H9 (cell line): Measurements from ENCODE around the gene RBX1. TPM values are rescaled to one million over a fixed set of nuclear protein-coding genes. Genes with fewer than 3 reads are reported as not detected.

Experiments
- DNase-seq: peaks from one replicate; pipeline ENCODE4 v3.0.0-alpha.2; 2017
- H2AFZ ChIP-seq: one replicate; pipeline ENCODE4 v1.6.1; 2013; ENCODE audit warnings: mild to moderate bottlenecking, low read length, control low read depth, moderate library complexity
- H2AK5ac ChIP-seq: 2 replicates; pipeline ENCODE4 v1.6.1; 2013; ENCODE audit warnings: low read length, control low read depth, mixed read lengths; ENCODE audit not compliant: insufficient read length
- H2BK120ac ChIP-seq: one replicate; pipeline ENCODE4 v1.6.1; 2013; ENCODE audit warnings: low read depth, mild to moderate bottlenecking, low read length, control low read depth, inconsistent platforms; ENCODE audit not compliant: poor library complexity, severe bottlenecking
- H2BK12ac ChIP-seq: 2 replicates; pipeline ENCODE4 v1.6.1; 2013; ENCODE audit warnings: low read length, control low read depth, mixed read lengths, low read depth; ENCODE audit not compliant: insufficient read length
- H2BK15ac ChIP-seq: 2 replicates; pipeline ENCODE4 v1.6.1; 2013; ENCODE audit warnings: low read depth, low read length, control low read depth
- H2BK20ac ChIP-seq: one replicate; pipeline ENCODE4 v1.6.1; 2013; ENCODE audit warnings: low read depth, mild to moderate bottlenecking, low read length, control low read depth, inconsistent platforms; ENCODE audit not compliant: poor library complexity, severe bottlenecking
- H2BK5ac ChIP-seq: 2 replicates; pipeline ENCODE4 v1.6.1; 2013; ENCODE audit warnings: low read length, control low read depth, mixed read lengths; ENCODE audit not compliant: insufficient read length
- H3K14ac ChIP-seq: 2 replicates; pipeline ENCODE4 v1.6.1; 2013; ENCODE audit warnings: low read length, control low read depth; ENCODE audit not compliant: insufficient read depth
- H3K18ac ChIP-seq: 2 replicates; pipeline ENCODE4 v1.6.1; 2013; ENCODE audit warnings: low read depth, mild to moderate bottlenecking, mixed read lengths, low read length, control low read depth; ENCODE audit not compliant: insufficient read length
- H3K23ac ChIP-seq: 2 replicates; pipeline ENCODE4 v1.6.1; 2013; ENCODE audit warnings: low read length, control low read depth, mixed read lengths, low read depth; ENCODE audit not compliant: insufficient read length
- H3K23me2 ChIP-seq: 2 replicates; pipeline ENCODE4 v1.6.1; 2013; ENCODE audit warnings: low read depth, mild to moderate bottlenecking, mixed read lengths, low read length, control low read depth; ENCODE audit not compliant: insufficient read length, poor library complexity, severe bottlenecking
- H3K27ac ChIP-seq: 2 replicates; pipeline ENCODE4 v1.5.1; 2013; ENCODE audit warnings: low read length, control low read depth, mixed read lengths, low read depth; ENCODE audit not compliant: insufficient read length
- H3K27me3 ChIP-seq: 2 replicates; pipeline ENCODE4 v1.6.1; 2013; ENCODE audit warnings: low read length, control low read depth, inconsistent platforms; ENCODE audit not compliant: insufficient read depth
- H3K4ac ChIP-seq: 2 replicates; pipeline ENCODE4 v1.6.1; 2013; ENCODE audit warnings: low read depth, mild to moderate bottlenecking, control low read depth, inconsistent platforms, low read length, moderate library complexity
- H3K4me1 ChIP-seq: 2 replicates; pipeline ENCODE4 v1.6.1; 2013; ENCODE audit warnings: low read length, control low read depth, inconsistent platforms; ENCODE audit not compliant: insufficient read depth
- H3K4me2 ChIP-seq: 2 replicates; pipeline ENCODE4 v1.6.1; 2013; ENCODE audit warnings: low read length, control low read depth, mixed read lengths; ENCODE audit not compliant: insufficient read length, insufficient read depth
- H3K56ac ChIP-seq: 2 replicates; pipeline ENCODE4 v1.6.1; 2013; ENCODE audit warnings: low read depth, mild to moderate bottlenecking, mixed read lengths, low read length, control low read depth; ENCODE audit not compliant: insufficient read length
- H3K79me1 ChIP-seq: 2 replicates; pipeline ENCODE4 v1.6.1; 2013; ENCODE audit warnings: low read depth, mild to moderate bottlenecking, moderate library complexity, low read length, control low read depth, inconsistent platforms; ENCODE audit not compliant: insufficient read depth, poor library complexity, severe bottlenecking
- H3K79me2 ChIP-seq: 2 replicates; pipeline ENCODE4 v1.6.1; 2013; ENCODE audit warnings: low read length, control low read depth, inconsistent platforms; ENCODE audit not compliant: insufficient read depth
- H3K9ac ChIP-seq: 2 replicates; pipeline ENCODE4 v1.6.1; 2013; ENCODE audit warnings: low read length, control low read depth, mixed read lengths; ENCODE audit not compliant: insufficient read length; ENCODE audit errors: extremely low read depth
- H3K9me3 ChIP-seq: one replicate; pipeline ENCODE4 v1.6.1; 2013; ENCODE audit warnings: low read depth, low read length, inconsistent platforms; ENCODE audit not compliant: control insufficient read depth
- H3T11ph ChIP-seq: one replicate; pipeline ENCODE4 v1.6.1; 2013; ENCODE audit warnings: mild to moderate bottlenecking, low read length, control low read depth, inconsistent platforms
- H4K20me1 ChIP-seq: one replicate; pipeline ENCODE4 v1.6.1; 2013; ENCODE audit not compliant: control insufficient read depth, insufficient read length, insufficient read depth
- H4K5ac ChIP-seq: 2 replicates; pipeline ENCODE4 v1.6.1; 2013; ENCODE audit warnings: low read depth, mild to moderate bottlenecking, mixed read lengths, low read length, control low read depth; ENCODE audit not compliant: insufficient read length
- H4K8ac ChIP-seq: replicated peaks from 2 replicates; pipeline ENCODE4 v1.6.1; 2013; ENCODE audit warnings: low read length, control low read depth, mixed read lengths, low read depth; ENCODE audit not compliant: insufficient read length
- H4K91ac ChIP-seq: 2 replicates; pipeline ENCODE4 v1.6.1; 2013; ENCODE audit warnings: low read depth, mild to moderate bottlenecking, moderate library complexity, mixed read lengths, low read length, control low read depth; ENCODE audit not compliant: insufficient read length
- H3K27ac Mint-ChIP-seq, 3 experiments: 2 replicates in 2 of 3; 3 replicates in 1 of 3; pipeline ENCODE4 v1.8.0; 2020 to 2021; ENCODE audit warnings: mixed read lengths in 3 of 3, mild to moderate bottlenecking in 1 of 3, moderate library complexity in 1 of 3
- H3K27me3 Mint-ChIP-seq: 2 replicates; pipeline ENCODE4 v1.8.0; 2021; ENCODE audit warnings: low read depth, mild to moderate bottlenecking, moderate library complexity, mixed read lengths
- H3K36me3 Mint-ChIP-seq, 3 experiments: 2 replicates in 2 of 3; 3 replicates in 1 of 3; pipeline ENCODE4 v1.8.0; 2020 to 2021; ENCODE audit warnings: low read depth in 3 of 3, mixed read lengths in 3 of 3; ENCODE audit not compliant: insufficient read depth in 1 of 3
- H3K4me1 Mint-ChIP-seq, 2 experiments: 2 replicates each; pipeline ENCODE4 v1.8.0; 2020; ENCODE audit warnings: mixed read lengths in 2 of 2
- H3K4me3 Mint-ChIP-seq, 2 experiments: 2 replicates in 1 of 2; 3 replicates in 1 of 2; pipeline ENCODE4 v1.8.0; 2020 to 2021; ENCODE audit warnings: mild to moderate bottlenecking in 2 of 2, mixed read lengths in 2 of 2, moderate library complexity in 1 of 2
- H3K9me3 Mint-ChIP-seq, 2 experiments: 2 replicates in 1 of 2; 3 replicates in 1 of 2; pipeline ENCODE4 v1.8.0; 2020; ENCODE audit warnings: mild to moderate bottlenecking in 2 of 2, mixed read lengths in 2 of 2, moderate library complexity in 1 of 2
- CTCF ChIP-seq: fragments of 200-600 bp; sonication (generic); conservative IDR thresholded peaks from 3 replicates; pipeline ENCODE4 v1.8.0; 2021; ENCODE audit warnings: antibody characterized with exemption, mild to moderate bottlenecking
- WGBS: extraction: QIAGEN DNeasy Blood & Tissue Kit; methylation state at CpG from one replicate; pipeline ENCODE4 v1.1.7; 2013; ENCODE audit warnings: missing lambda C conversion rate, low lambda C conversion rate, mixed read lengths; ENCODE audit not compliant: insufficient read length; ENCODE audit errors: extremely low coverage; 5-methylcytosine and 5-hydroxymethylcytosine counted together
- total RNA-seq: library from RNA; stranded (reverse); gene quantifications from 2 replicates; pipeline ENCODE4 v1.2.1, GENCODE V29; 2021

The RBX1 gene
- total RNA-seq, 1 experiment from 2014 or later, result 85.6 TPM

- H3K4ac ChIP-seq, result no peak overlapping the region
- H3K23ac ChIP-seq, result no peak overlapping the region
- H4K5ac ChIP-seq, result no peak overlapping the region
- H3K4me2 ChIP-seq, result no peak overlapping the region
- no peaks in the 10 kb centered on the region for H3K27me3 ChIP-seq
- no CpG with 5 or more reads among the region's 2 CpGs for WGBS
- H3K9ac ChIP-seq, result no peak overlapping the region
- H2BK120ac ChIP-seq, result no peak overlapping the region
- no peak overlapping the region for H2AFZ ChIP-seq
- Mint-ChIP-seq H3K27me3 (no peaks in the 10 kb centered on the region), H3K36me3 (peaks cover 1 to 17% (median 4%) of the 10 kb centered on the region in 3 experiments; a peak in 5 of 7 replicates), H3K4me1 (no peaks in the 10 kb centered on the region), H3K4me3 (no peak overlapping the region), H3K9me3 (no peaks in the 10 kb centered on the region), H3K27ac (no peak overlapping the region)
- no peaks in the 10 kb centered on the region for H3K79me2 ChIP-seq
- no peak overlapping the region for H3K56ac ChIP-seq
- H2BK12ac ChIP-seq, result no peak overlapping the region
- H2BK5ac ChIP-seq, result no peak overlapping the region
- H3T11ph ChIP-seq, result no peak overlapping the region
- H4K20me1 ChIP-seq, result no peaks in the 10 kb centered on the region
- H3K23me2 ChIP-seq, result no peaks in the 10 kb centered on the region
- H2AK5ac ChIP-seq, result no peak overlapping the region
- no peaks in the 10 kb centered on the region for H3K9me3 ChIP-seq
- no peaks in the 10 kb centered on the region for H3K79me1 ChIP-seq
- DNase-seq, result no peak
- no peak overlapping the region for H2BK20ac ChIP-seq
- H4K91ac ChIP-seq, result no peak overlapping the region
- no peak overlapping the region for H3K27ac ChIP-seq
- H3K18ac ChIP-seq, result no peak overlapping the region
- H4K8ac ChIP-seq, result no peak overlapping the region
- H3K4me1 ChIP-seq, result no peaks in the 10 kb centered on the region
- TF ChIP-seq CTCF, result no peak
- no peak overlapping the region for H3K14ac ChIP-seq
- H2BK15ac ChIP-seq, result no peak overlapping the region
Observed at GRCh38 chr22:40932396-40932795, 18.8 kb upstream of the RBX1 start.
